Prostate gland (tissue), 2 donors: Measurements from ENCODE around the gene GRAMD1C.

ENCODE experiments used
- POLR2A ChIP-seq: fragments of 450-650 bp; IDR thresholded peaks from one replicate; pipeline ENCODE4 v1.6.1; 2016; ENCODE audit warnings: antibody characterized with exemption, mild to moderate bottlenecking
- POLR2AphosphoS5 ChIP-seq: sonication (generic); formaldehyde crosslinking; IDR thresholded peaks from one replicate; pipeline ENCODE4 v1.6.1; 2017; ENCODE audit warnings: antibody characterized with exemption
- TF ChIP-seq, protein P1 (sequence below), 4 experiments: fragments of 200-600 bp in 2 of 4; fragments of 450-650 bp in 2 of 4; sonication (generic) in 2 of 4; IDR thresholded peaks; 1 replicate in 3 of 4; 2 replicates in 1 of 4; pipeline ENCODE4 v1.5.1; 2016 to 2019; ENCODE audit warnings: antibody characterized with exemption in 4 of 4, mild to moderate bottlenecking in 2 of 4, moderate library complexity in 2 of 4

GRCh38 chr3:113908133-113908532, 69.5 kb downstream of the GRAMD1C start:
- TF ChIP-seq, protein P1, sequence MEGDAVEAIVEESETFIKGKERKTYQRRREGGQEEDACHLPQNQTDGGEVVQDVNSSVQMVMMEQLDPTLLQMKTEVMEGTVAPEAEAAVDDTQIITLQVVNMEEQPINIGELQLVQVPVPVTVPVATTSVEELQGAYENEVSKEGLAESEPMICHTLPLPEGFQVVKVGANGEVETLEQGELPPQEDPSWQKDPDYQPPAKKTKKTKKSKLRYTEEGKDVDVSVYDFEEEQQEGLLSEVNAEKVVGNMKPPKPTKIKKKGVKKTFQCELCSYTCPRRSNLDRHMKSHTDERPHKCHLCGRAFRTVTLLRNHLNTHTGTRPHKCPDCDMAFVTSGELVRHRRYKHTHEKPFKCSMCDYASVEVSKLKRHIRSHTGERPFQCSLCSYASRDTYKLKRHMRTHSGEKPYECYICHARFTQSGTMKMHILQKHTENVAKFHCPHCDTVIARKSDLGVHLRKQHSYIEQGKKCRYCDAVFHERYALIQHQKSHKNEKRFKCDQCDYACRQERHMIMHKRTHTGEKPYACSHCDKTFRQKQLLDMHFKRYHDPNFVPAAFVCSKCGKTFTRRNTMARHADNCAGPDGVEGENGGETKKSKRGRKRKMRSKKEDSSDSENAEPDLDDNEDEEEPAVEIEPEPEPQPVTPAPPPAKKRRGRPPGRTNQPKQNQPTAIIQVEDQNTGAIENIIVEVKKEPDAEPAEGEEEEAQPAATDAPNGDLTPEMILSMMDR (IDR thresholded peaks at IDR 0.05): no peak
- TF ChIP-seq POLR2A (no peak), POLR2AphosphoS5 (no peak)
